Raji (cell line): ENCODE results near the gene EPHA2.

ENCODE experiments used
- POLR2A ChIP-seq: IDR thresholded peaks from 2 replicates; pipeline ENCODE4 v1.6.1; 2011; ENCODE audit warnings: low read depth, low read length, control low read depth; ENCODE audit not compliant: insufficient read depth

Gene EPHA2

GRCh38 chr1:16155537-16156410, at the start of gene EPHA2:
Gene EPHA2, minus strand, starts transcription at chr1:16156069. Its CDS starts 137 bp downstream, at chr1:16155932.
- no peak for TF ChIP-seq POLR2A

- no peak for TF ChIP-seq POLR2A
Measured at GRCh38 chr1:16205334-16205671, 49.4 kb upstream of the EPHA2 start.

DNA sequence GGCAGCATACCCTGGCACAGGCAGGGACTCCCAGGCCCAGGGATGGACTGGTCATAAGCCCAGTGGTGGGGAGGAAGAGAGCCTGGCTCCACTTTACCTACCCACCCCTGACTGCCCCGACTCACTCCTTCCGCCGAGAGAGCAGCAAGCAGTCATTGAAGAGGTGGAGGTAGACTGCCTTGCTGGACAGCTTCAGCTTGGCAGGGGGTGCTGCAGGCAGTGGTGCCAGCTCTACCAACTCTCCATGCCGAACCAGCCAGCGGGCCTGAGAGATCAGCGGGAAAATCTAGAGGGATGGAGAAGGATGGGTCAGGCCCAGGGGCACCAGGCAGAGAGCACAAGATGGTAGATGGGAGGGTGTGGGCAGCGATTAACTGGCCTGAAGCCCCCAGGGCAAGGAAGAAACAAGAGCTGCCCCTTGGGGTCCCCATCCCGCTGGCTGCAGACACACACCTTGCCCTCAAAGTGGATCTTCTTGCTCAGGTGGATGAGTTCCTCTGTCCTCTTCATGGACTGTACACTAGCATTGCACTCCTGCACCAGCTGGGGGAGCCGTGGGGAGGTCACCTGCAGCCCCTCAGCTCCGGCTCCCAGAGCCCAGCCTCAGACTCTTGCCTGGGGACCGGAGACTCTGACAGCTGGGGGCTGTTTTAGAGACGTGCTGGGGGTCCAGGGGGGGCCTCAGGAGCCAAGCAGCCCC, 48.9 kb upstream of the EPHA2 start:
- TF ChIP-seq POLR2A, result no peak

DNA sequence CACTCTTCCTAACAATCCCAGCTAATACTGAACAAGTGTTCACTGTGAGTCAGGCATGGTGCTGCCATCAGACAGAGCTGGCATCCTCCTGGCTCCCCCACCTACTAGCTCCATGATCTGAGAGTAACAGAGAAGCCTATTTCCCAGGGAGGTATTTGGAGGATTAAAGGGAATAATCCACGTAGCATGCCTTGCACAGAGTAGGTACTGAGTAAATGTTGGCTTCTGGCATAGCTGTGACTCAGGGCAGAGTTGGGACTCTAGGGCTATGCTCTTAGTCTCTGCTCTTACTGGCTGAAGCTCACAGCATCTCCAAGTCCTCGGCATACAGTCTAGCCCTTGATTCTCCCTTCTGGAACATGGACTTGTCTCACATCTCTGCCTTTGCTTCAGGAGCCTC, 48.3 kb upstream of the EPHA2 start:
- TF ChIP-seq POLR2A, result no peak

GRCh38 chr1:16203550-16203949, 47.7 kb upstream of the EPHA2 start:
- no peak for TF ChIP-seq POLR2A

GRCh38 chr1:16202281-16203210, 46.7 kb upstream of the EPHA2 start:
- no peak for TF ChIP-seq POLR2A

GRCh38 chr1:16199700-16200099, 43.8 kb upstream of the EPHA2 start:
- no peak for TF ChIP-seq POLR2A

- no peak for TF ChIP-seq POLR2A
Measured at GRCh38 chr1:16199157-16199501, 43.3 kb upstream of the EPHA2 start.

GRCh38 chr1:16198444-16199156, 42.7 kb upstream of the EPHA2 start:
- no peak for TF ChIP-seq POLR2A

GRCh38 chr1:16196874-16197273, 41.0 kb upstream of the EPHA2 start:
- no peak for TF ChIP-seq POLR2A

GRCh38 chr1:16195518-16195905, 39.6 kb upstream of the EPHA2 start:
- no peak for TF ChIP-seq POLR2A

DNA sequence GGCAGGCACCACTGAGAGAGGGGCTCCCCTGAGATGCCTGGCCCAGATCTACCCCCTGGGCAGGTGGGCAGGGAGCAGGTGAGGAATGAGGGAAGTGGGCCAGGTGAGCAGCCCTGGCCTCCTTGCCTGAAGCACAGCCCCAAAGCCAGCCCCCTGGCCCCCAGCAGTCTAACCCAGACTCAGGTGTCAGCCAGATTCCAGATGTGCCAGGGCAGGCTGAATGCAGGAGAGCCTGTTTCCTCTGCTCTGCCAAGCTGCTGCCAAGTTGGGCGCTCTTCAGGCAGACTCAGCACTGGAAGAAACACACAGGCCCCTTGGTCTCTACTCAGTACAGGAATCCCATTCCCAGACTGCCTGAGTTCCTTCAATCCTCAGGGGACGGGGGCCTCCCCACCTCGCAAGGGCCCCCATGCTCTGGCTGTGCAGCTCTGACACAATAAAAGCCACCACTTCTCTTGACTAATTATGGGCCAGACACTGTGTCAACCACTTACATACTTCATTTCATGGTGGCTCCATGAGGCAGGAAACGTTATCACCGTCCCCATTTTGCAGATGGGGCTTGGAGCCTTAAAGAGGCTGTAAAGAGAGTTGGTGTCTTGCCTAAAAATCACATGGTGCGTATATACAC, 36.2 kb upstream of the EPHA2 start:
- no peak for TF ChIP-seq POLR2A

GRCh38 chr1:16191309-16191708, 35.4 kb upstream of the EPHA2 start:
- no peak for TF ChIP-seq POLR2A

DNA sequence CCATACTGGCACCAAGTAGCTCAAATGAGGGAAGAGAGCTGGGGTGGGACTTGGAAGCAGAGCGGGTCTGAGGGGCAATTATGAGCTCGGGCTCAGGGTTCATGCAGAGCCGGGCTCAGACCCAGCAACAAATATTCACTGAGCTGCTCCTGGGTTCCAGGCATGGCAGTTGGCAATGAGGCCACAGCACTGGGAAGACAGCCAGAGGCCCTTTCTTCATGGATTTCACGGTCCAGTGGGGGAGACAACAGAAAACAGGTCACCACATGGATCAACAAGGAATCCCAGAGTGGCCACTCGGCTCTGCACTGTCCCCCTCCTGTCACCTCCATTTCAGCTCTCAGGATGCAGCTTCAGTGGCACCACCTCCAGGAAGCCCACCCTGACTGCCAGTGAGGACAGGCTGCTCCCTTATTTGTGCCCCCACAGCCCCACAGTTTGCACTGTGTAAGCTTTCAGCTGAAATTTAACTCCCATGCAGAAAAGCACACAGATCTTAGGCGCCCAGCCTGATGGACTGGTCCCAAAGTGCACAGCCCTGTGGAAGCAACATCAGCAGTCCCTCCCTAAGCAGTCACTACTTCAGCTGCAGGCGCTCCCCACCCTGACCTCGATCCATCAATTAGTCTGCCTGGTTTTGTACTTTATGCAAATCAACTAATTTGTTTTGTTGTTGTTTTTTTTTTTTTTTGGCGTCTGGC, 34.2 kb upstream of the EPHA2 start:
- TF ChIP-seq POLR2A, result no peak
